SK-N-SH (cell line): Measurements from ENCODE around the gene DUSP15. TPM values are rescaled to one million over a fixed set of nuclear protein-coding genes. Genes with fewer than 3 reads are reported as not detected.

Experiments used
- CTCF ChIA-PET: fragments of 300-600, 350-600 bp; formaldehyde crosslinking; extraction: SDS; loops from one replicate; lab custom pipeline; 2021; lab: Yijun Ruan, JAX
- POLR2A ChIA-PET: fragments of 350-600 bp; sonication (Branson Sonifier 250); formaldehyde crosslinking; extraction: SDS; loops from one replicate; lab custom pipeline; 2020; ENCODE audit warnings: antibody characterized with exemption, inconsistent platforms; lab: Yijun Ruan, JAX
- DNase-seq: peaks from one replicate; pipeline ENCODE4 v3.0.0; 2012
- H2AFZ ChIP-seq: fragments of 200-600 bp; sonication (generic); 2 replicates; pipeline ENCODE4 v1.8.1; 2016; ENCODE audit warnings: antibody characterized with exemption, mild to moderate bottlenecking, low read depth
- H3F3A ChIP-seq: fragments of 200-600 bp; sonication (generic); replicated peaks from 2 replicates; pipeline ENCODE3; 2016; ENCODE audit warnings: antibody characterized with exemption, mild to moderate bottlenecking; ENCODE audit not compliant: insufficient read depth
- H3K27ac ChIP-seq, 2 experiments: fragments of 200-500 bp in 1 of 2; fragments of 200-600 bp in 1 of 2; sonication (Bioruptor generic) in 1 of 2; sonication (generic), shearing (Covaris generic) in 1 of 2; 2 replicates each; pipeline versions ENCODE4 v1.5.1 to v1.6.1; 2014 to 2016; ENCODE audit warnings: low read depth in 2 of 2, inconsistent platforms in 1 of 2, low read length in 1 of 2, mild to moderate bottlenecking in 1 of 2, mixed read lengths in 1 of 2
- H3K27me3 ChIP-seq: fragments of 200-600 bp; sonication (generic), shearing (Covaris generic); 2 replicates; pipeline ENCODE4 v1.6.1; 2016; ENCODE audit warnings: mixed run types; ENCODE audit not compliant: insufficient read depth
- H3K36me3 ChIP-seq, 2 experiments: fragments of 200-500 bp in 1 of 2; fragments of 200-600 bp in 1 of 2; sonication (Bioruptor generic) in 1 of 2; sonication (generic) in 1 of 2; replicated peaks in 1 of 2; 2 replicates each; pipeline versions ENCODE3 to v1.5.1; 2014 to 2016; ENCODE audit warnings: low read length in 1 of 2, mild to moderate bottlenecking in 1 of 2; ENCODE audit not compliant: insufficient read depth in 2 of 2, control insufficient read depth in 1 of 2
- H3K4me1 ChIP-seq, 2 experiments: fragments of 200-500 bp in 1 of 2; fragments of 200-600 bp in 1 of 2; sonication (Bioruptor generic) in 1 of 2; sonication (generic), shearing (Covaris generic) in 1 of 2; 2 replicates each; pipeline versions ENCODE4 v1.5.1 to v1.6.1; 2014 to 2016; ENCODE audit warnings: low read depth in 1 of 2, low read length in 1 of 2, mixed run types in 1 of 2; ENCODE audit not compliant: insufficient read depth in 2 of 2, control insufficient read depth in 1 of 2
- H3K4me2 ChIP-seq: fragments of 200-600 bp; sonication (generic), shearing (Covaris generic); 2 replicates; pipeline ENCODE4 v1.6.1; 2017; ENCODE audit warnings: mixed run types
- H3K4me3 ChIP-seq, 2 experiments: fragments of 200-500 bp in 1 of 2; fragments of 200-600 bp in 1 of 2; sonication (Bioruptor generic) in 1 of 2; sonication (generic), shearing (Covaris generic) in 1 of 2; 2 replicates each; pipeline versions ENCODE4 v1.5.1 to v1.8.1; 2014 to 2016; ENCODE audit warnings: low read depth in 2 of 2, inconsistent platforms in 1 of 2, low read length in 1 of 2, mild to moderate bottlenecking in 1 of 2, mixed read lengths in 1 of 2, moderate library complexity in 1 of 2
- H3K79me2 ChIP-seq: fragments of 200-600 bp; sonication (generic); 2 replicates; pipeline ENCODE4 v1.8.1; 2017; ENCODE audit warnings: mild to moderate bottlenecking; ENCODE audit not compliant: insufficient read depth
- H3K9ac ChIP-seq: fragments of 200-600 bp; sonication (generic); 2 replicates; pipeline ENCODE4 v1.6.1; 2017; ENCODE audit warnings: mixed run types
- H3K9me2 ChIP-seq: fragments of 200-600 bp; sonication (generic); 2 replicates; pipeline ENCODE4 v1.6.1; 2017; ENCODE audit warnings: mixed run types
- H3K9me3 ChIP-seq: fragments of 200-600 bp; sonication (generic); 2 replicates; pipeline ENCODE4 v1.6.1; 2017; ENCODE audit warnings: mixed run types, mild to moderate bottlenecking, moderate library complexity
- H4K20me1 ChIP-seq: fragments of 200-600 bp; sonication (generic); 2 replicates; pipeline ENCODE4 v1.6.1; 2017; ENCODE audit warnings: mild to moderate bottlenecking, mixed run types; ENCODE audit not compliant: insufficient read depth
- ELF1 ChIP-seq: IDR thresholded peaks from 2 replicates; pipeline ENCODE4 v1.4.0; 2012
- FOXJ3 ChIP-seq: sonication (generic); formaldehyde crosslinking; IDR thresholded peaks from 2 replicates; pipeline ENCODE4 v1.5.1; 2020; ENCODE audit warnings: mild to moderate bottlenecking, missing genetic modification reagents
- GABPA ChIP-seq: IDR thresholded peaks from 2 replicates; pipeline ENCODE4 v1.4.0; 2012; ENCODE audit warnings: low read depth, mild to moderate bottlenecking
- GATA2 ChIP-seq: sonication (generic); formaldehyde crosslinking; IDR thresholded peaks from 2 replicates; pipeline ENCODE4 v1.5.0; 2020; ENCODE audit warnings: mild to moderate bottlenecking, missing genetic modification reagents
- JUND ChIP-seq: IDR thresholded peaks from 2 replicates; pipeline ENCODE4 v1.4.0; 2012
- MAX ChIP-seq: IDR thresholded peaks from 2 replicates; pipeline ENCODE4 v1.4.0; 2012; ENCODE audit warnings: low read depth
- MXI1 ChIP-seq: IDR thresholded peaks from 2 replicates; pipeline ENCODE4 v1.6.1; 2012; ENCODE audit warnings: mild to moderate bottlenecking, low read depth, low read length, improper control_type of control experiment
- NRF1 ChIP-seq: IDR thresholded peaks from 2 replicates; pipeline ENCODE4 v1.6.1; 2012; ENCODE audit warnings: low read depth, mild to moderate bottlenecking, low read length
- RFX5 ChIP-seq: IDR thresholded peaks from 2 replicates; pipeline ENCODE4 v1.6.1; 2012; ENCODE audit warnings: mild to moderate bottlenecking, improper control_type of control experiment, low read length
- USF1 ChIP-seq: IDR thresholded peaks from 2 replicates; pipeline ENCODE4 v1.4.0; 2012; ENCODE audit warnings: low read depth, borderline replicate concordance
- WGBS: methylation state at CpG from one replicate; pipeline ENCODE4 v1.1.6; 2017; ENCODE audit warnings: low lambda C conversion rate; 5-methylcytosine and 5-hydroxymethylcytosine counted together
- polyA plus RNA-seq, 3 experiments: library from polyadenylated mRNA; depleted of rRNA; stranded (reverse); fragments of >200 nt; gene quantifications; 2 replicates each; pipeline ENCODE4 v1.2.3, GENCODE V29; 2012
- TF ChIP-seq, protein P1 (sequence below): IDR thresholded peaks from 2 replicates; pipeline ENCODE4 v1.4.0; 2012; ENCODE audit warnings: low read depth, borderline replicate concordance

The DUSP15 gene, protein sequence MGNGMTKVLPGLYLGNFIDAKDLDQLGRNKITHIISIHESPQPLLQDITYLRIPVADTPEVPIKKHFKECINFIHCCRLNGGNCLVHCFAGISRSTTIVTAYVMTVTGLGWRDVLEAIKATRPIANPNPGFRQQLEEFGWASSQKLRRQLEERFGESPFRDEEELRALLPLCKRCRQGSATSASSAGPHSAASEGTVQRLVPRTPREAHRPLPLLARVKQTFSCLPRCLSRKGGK
- 4.3 and 5.4 TPM in 2 replicates for polyA plus RNA-seq (2012; rRNA removed)
- 2.6 and 4.9 TPM in 2 replicates for polyA plus RNA-seq (2012; cell fraction: cytosol; rRNA removed)
- polyA plus RNA-seq (2012; cell fraction: nucleus; rRNA removed), result 11.5 and 13.8 TPM in 2 replicates

DNA sequence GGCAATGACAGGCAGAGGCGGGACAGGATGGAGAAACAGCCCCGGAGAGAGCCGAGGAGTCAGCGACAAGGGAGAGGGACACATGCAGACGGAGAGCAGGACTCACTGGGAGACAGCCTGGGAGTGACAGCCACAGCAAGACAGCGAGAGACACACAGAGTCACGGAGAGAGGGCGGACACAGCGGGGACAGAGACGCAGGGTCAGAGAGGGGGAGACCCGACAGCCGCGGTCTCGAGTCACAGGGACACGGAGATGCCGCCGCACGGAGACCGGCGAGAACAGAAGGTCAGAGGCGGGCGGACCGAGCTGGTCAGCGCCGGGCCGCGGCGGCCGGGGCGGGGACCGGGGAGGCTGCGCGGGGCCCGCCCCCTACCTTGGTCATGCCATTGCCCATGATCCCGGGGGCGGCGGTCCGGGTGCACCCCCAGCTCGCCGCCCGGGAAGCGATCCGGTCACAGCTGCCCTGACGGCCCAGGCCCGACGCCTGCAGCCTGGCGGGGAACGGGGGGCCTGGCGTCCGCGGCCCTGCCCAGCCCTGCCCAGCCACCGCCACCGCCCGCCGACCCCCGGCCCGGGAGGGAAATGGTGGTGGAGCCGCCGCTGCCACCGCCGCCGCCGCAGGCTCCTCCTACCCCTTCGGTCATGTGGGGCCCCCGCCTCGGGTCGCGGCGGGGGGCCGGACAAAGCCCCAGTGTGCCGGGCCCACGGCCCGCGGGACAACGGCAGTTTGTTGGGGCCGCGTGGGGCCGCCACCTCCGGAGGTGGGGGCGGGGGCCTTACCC lies at the start of gene DUSP15, which contains the start of gene TTLL9:
Gene DUSP15 (minus strand): TSS at position 586 of the 784 bp plus-strand sequence. CDS start 190 bp downstream, at position 396.
Gene TTLL9 (plus strand): TSS at position 693 of the 784 bp plus-strand sequence. CDS start 493 bp downstream, outside the sequence.
- 7% methylated on average over 10 of the region's 80 CpGs for WGBS

More for the DNA sequence above, at the start of gene DUSP15, which contains the start of gene TTLL9:
- H3K27me3 ChIP-seq, result no peaks in the 10 kb centered on the region
- H3K4me3 ChIP-seq, result peak within 1 kb of the TSS; percentile 66 to 69
- peaks cover 5% of the 10 kb centered on the region for H3F3A ChIP-seq
- H3K36me3 ChIP-seq, result no peaks in the 10 kb centered on the region
- ChIA-PET CTCF (interaction anchor here (0.9 to 2.7 kb wide), 5 partner anchors 9 to 82 kb away, joined by 3 to 13 read pairs (median 5); partner anchors contain the start of gene PDRG1), POLR2A (no interaction called here)
- H3K9me2 ChIP-seq, result no peaks in the 10 kb centered on the region
- no peaks in the 10 kb centered on the region for H3K9me3 ChIP-seq
- TF ChIP-seq JUND (no peak), GATA2 (CRISPR knock-in tag) (no peak), FOXJ3 (CRISPR knock-in tag) (no peak), MAX (no peak), USF1 (peak; percentile 54), MXI1 (peak; percentile 74), ELF1 (no peak), RFX5 (no peak), NRF1 (peak; percentile 43), GABPA (no peak)
- TF ChIP-seq, protein P1, sequence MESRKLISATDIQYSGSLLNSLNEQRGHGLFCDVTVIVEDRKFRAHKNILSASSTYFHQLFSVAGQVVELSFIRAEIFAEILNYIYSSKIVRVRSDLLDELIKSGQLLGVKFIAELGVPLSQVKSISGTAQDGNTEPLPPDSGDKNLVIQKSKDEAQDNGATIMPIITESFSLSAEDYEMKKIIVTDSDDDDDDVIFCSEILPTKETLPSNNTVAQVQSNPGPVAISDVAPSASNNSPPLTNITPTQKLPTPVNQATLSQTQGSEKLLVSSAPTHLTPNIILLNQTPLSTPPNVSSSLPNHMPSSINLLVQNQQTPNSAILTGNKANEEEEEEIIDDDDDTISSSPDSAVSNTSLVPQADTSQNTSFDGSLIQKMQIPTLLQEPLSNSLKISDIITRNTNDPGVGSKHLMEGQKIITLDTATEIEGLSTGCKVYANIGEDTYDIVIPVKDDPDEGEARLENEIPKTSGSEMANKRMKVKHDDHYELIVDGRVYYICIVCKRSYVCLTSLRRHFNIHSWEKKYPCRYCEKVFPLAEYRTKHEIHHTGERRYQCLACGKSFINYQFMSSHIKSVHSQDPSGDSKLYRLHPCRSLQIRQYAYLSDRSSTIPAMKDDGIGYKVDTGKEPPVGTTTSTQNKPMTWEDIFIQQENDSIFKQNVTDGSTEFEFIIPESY, result no peak
- H3K4me1 ChIP-seq, result peaks cover 0 to 23% of the 10 kb centered on the region in 2 experiments; a peak in 1 of 4 replicates
- H2AFZ ChIP-seq, result peak within 1 kb of the TSS; percentile 94
- H3K4me2 ChIP-seq, result peak within 1 kb of the TSS; percentile 81
- H3K27ac ChIP-seq, result peak within 1 kb of the TSS in 1 of 2 experiments; percentile 62; a peak in 1 of 4 replicates
- DNase-seq, result peak; percentile 90
- peak within 1 kb of the TSS; percentile 71 for H3K9ac ChIP-seq
- no peaks in the 10 kb centered on the region for H4K20me1 ChIP-seq
- H3K79me2 ChIP-seq, result no peaks in the 10 kb centered on the region
